HEK293 (cell line): ENCODE results near the gene PLEKHH3.
A peak's percentile ranks its signal among the peaks of the same experiment; 100 is the strongest.

ENCODE experiments used
- CTCF ChIA-PET: fragments of 350-600 bp; formaldehyde crosslinking; extraction: SDS; loops from one replicate; lab custom pipeline; 2021; ENCODE audit warnings: antibody characterized with exemption; lab: Yijun Ruan, JAX
- POLR2A ChIA-PET: fragments of 300-600 bp; formaldehyde crosslinking; extraction: SDS; loops from one replicate; lab custom pipeline; 2020; ENCODE audit warnings: antibody characterized with exemption, inconsistent platforms; lab: Yijun Ruan, JAX
- H3K27ac ChIP-seq: fragments of 200-500 bp; sonication (Bioruptor generic); 2 replicates; pipeline ENCODE4 v1.5.1; 2014; ENCODE audit warnings: low read depth, low read length, control low read depth, inconsistent platforms; ENCODE audit errors: extremely low read depth
- H3K36me3 ChIP-seq, 2 experiments: fragments of 200-500 bp in 1 of 2; sonication (Bioruptor generic) in 1 of 2; 1 replicate in 1 of 2; 2 replicates in 1 of 2; pipeline ENCODE4 v1.5.1; 2014 to 2017; ENCODE audit warnings: inconsistent platforms in 2 of 2, low read length in 2 of 2; ENCODE audit not compliant: control insufficient read depth in 2 of 2, insufficient read depth in 1 of 2
- H3K4me1 ChIP-seq: fragments of 200-500 bp; sonication (Bioruptor generic); 2 replicates; pipeline ENCODE4 v1.5.1; 2014; ENCODE audit warnings: mild to moderate bottlenecking, low read length, inconsistent platforms; ENCODE audit not compliant: control insufficient read depth, insufficient read depth
- H3K4me3 ChIP-seq: 2 replicates; pipeline ENCODE4 v1.5.1; 2011; ENCODE audit warnings: low read depth, mild to moderate bottlenecking, control low read depth, low read length, moderate library complexity
- H3K9me3 ChIP-seq: fragments of 200-500 bp; sonication (Bioruptor generic); 2 replicates; pipeline ENCODE4 v1.5.1; 2014; ENCODE audit warnings: low read depth, low read length, inconsistent platforms; ENCODE audit not compliant: control insufficient read depth, insufficient read depth
- AEBP2 ChIP-seq: fragments of 450-650 bp; formaldehyde crosslinking; IDR thresholded peaks from 2 replicates; pipeline ENCODE4 v1.5.1; 2016; ENCODE audit warnings: missing biosample characterization, missing genetic modification characterization, borderline replicate concordance
- FEZF1 ChIP-seq: fragments of 450-650 bp; formaldehyde crosslinking; IDR thresholded peaks from 2 replicates; pipeline ENCODE4 v1.5.1; 2016; ENCODE audit warnings: missing biosample characterization, missing genetic modification characterization
- KLF9 ChIP-seq: fragments of 450-650 bp; formaldehyde crosslinking; IDR thresholded peaks from 2 replicates; pipeline ENCODE4 v1.5.1; 2016; ENCODE audit warnings: missing biosample characterization, missing genetic modification characterization, low read depth
- PRDM4 ChIP-seq: fragments of 450-650 bp; formaldehyde crosslinking; IDR thresholded peaks from 2 replicates; pipeline ENCODE4 v1.5.1; 2017; ENCODE audit warnings: missing biosample characterization, missing genetic modification characterization
- SCRT1 ChIP-seq: fragments of 450-650 bp; formaldehyde crosslinking; IDR thresholded peaks from 2 replicates; pipeline ENCODE4 v1.5.1; 2016; ENCODE audit warnings: missing biosample characterization, missing genetic modification characterization, borderline replicate concordance
- ZBTB17 ChIP-seq: fragments of 450-650 bp; formaldehyde crosslinking; IDR thresholded peaks from 2 replicates; pipeline ENCODE4 v1.5.1; 2016; ENCODE audit warnings: missing biosample characterization, missing genetic modification characterization
- ZEB2 ChIP-seq: fragments of 450-650 bp; formaldehyde crosslinking; IDR thresholded peaks from 2 replicates; pipeline ENCODE4 v1.5.1; 2016; ENCODE audit warnings: missing biosample characterization, missing genetic modification characterization
- ZNF175 ChIP-seq: fragments of 450-650 bp; formaldehyde crosslinking; IDR thresholded peaks from 2 replicates; pipeline ENCODE4 v1.5.1; 2016; ENCODE audit warnings: missing biosample characterization, missing genetic modification characterization
- ZNF184 ChIP-seq: fragments of 450-650 bp; IDR thresholded peaks from 2 replicates; pipeline ENCODE4 v1.5.1; 2018; ENCODE audit warnings: missing biosample characterization, mild to moderate bottlenecking, missing genetic modification characterization
- ZNF19 ChIP-seq: fragments of 450-650 bp; formaldehyde crosslinking; IDR thresholded peaks from 2 replicates; pipeline ENCODE4; 2016; ENCODE audit warnings: missing biosample characterization, missing genetic modification characterization, low read depth
- ZNF280D ChIP-seq: fragments of 450-650 bp; formaldehyde crosslinking; IDR thresholded peaks from 2 replicates; pipeline ENCODE4 v1.5.1; 2016; ENCODE audit warnings: missing biosample characterization, missing genetic modification characterization
- ZNF354C ChIP-seq: fragments of 450-650 bp; formaldehyde crosslinking; IDR thresholded peaks from 2 replicates; pipeline ENCODE4 v1.5.1; 2016; ENCODE audit warnings: missing biosample characterization, missing genetic modification characterization, low read depth, borderline replicate concordance
- ZNF366 ChIP-seq: fragments of 450-650 bp; formaldehyde crosslinking; conservative IDR thresholded peaks from 2 replicates; pipeline ENCODE4 v1.5.1; 2016; ENCODE audit warnings: missing biosample characterization, missing genetic modification characterization
- ZNF394 ChIP-seq: fragments of 450-650 bp; formaldehyde crosslinking; IDR thresholded peaks from 2 replicates; pipeline ENCODE4 v1.5.1; 2016; ENCODE audit warnings: missing biosample characterization, missing genetic modification characterization, mild to moderate bottlenecking, moderate library complexity, borderline replicate concordance
- ZNF398 ChIP-seq: fragments of 450-650 bp; formaldehyde crosslinking; IDR thresholded peaks from 2 replicates; pipeline ENCODE4 v1.5.1; 2017; ENCODE audit warnings: missing biosample characterization, missing genetic modification characterization
- ZNF501 ChIP-seq: fragments of 450-650 bp; formaldehyde crosslinking; IDR thresholded peaks from 2 replicates; pipeline ENCODE4 v1.5.1; 2016; ENCODE audit warnings: missing biosample characterization, missing genetic modification characterization
- ZNF549 ChIP-seq: fragments of 450-650 bp; IDR thresholded peaks from 2 replicates; pipeline ENCODE4 v1.5.1; 2018; ENCODE audit warnings: missing biosample characterization, missing genetic modification characterization, mild to moderate bottlenecking, inconsistent platforms, moderate library complexity
- ZNF626 ChIP-seq: fragments of 450-650 bp; sonication (Bioruptor Pico); formaldehyde crosslinking; IDR thresholded peaks from 2 replicates; pipeline ENCODE4 v1.5.1; 2018; ENCODE audit warnings: missing biosample characterization, missing genetic modification characterization, inconsistent platforms
- ZNF639 ChIP-seq: fragments of 450-650 bp; formaldehyde crosslinking; IDR thresholded peaks from 2 replicates; pipeline ENCODE4 v1.5.1; 2016; ENCODE audit warnings: missing biosample characterization, missing genetic modification characterization
- ZNF645 ChIP-seq: fragments of 450-650 bp; formaldehyde crosslinking; IDR thresholded peaks from 2 replicates; pipeline ENCODE4; 2016; ENCODE audit warnings: missing biosample characterization, missing genetic modification characterization
- ZNF768 ChIP-seq: fragments of 450-650 bp; formaldehyde crosslinking; IDR thresholded peaks from 2 replicates; pipeline ENCODE4 v1.5.1; 2018; ENCODE audit warnings: missing biosample characterization, mild to moderate bottlenecking, missing genetic modification characterization
- ZNF777 ChIP-seq: fragments of 450-650 bp; formaldehyde crosslinking; IDR thresholded peaks from 2 replicates; pipeline ENCODE4 v1.5.1; 2017; ENCODE audit warnings: missing biosample characterization, missing genetic modification characterization, borderline replicate concordance
- ZNF785 ChIP-seq: fragments of 450-650 bp; formaldehyde crosslinking; IDR thresholded peaks from 2 replicates; pipeline ENCODE4 v1.5.1; 2016; ENCODE audit warnings: missing biosample characterization, missing genetic modification characterization

PLEKHH3 gene

GRCh38 chr17:42676424-42677011 is at the start of gene PLEKHH3:
Gene PLEKHH3 (minus strand): TSS chr17:42676994. CDS start chr17:42676563, 431 bp downstream.
- POLR2A ChIA-PET = interaction anchor here (0.6 to 6.1 kb wide), 16 partner anchors 9 to 802 kb away, joined by 3 to 56 read pairs (median 6); partner anchors contain the start of genes CAVIN1, NAGLU, PSMC3IP and RETREG3
- Histone ChIP-seq H3K27ac (peak within 1 kb of the TSS; percentile 90), H3K36me3 (peaks cover 0 to 23% of the 10 kb centered on the region in 2 experiments; a peak in 1 of 3 replicates), H3K4me1 (peaks cover 18% of the 10 kb centered on the region), H3K4me3 (peak within 1 kb of the TSS; percentile 82), H3K9me3 (no peaks in the 10 kb centered on the region)
- CTCF ChIA-PET = interaction anchor here (0.6 to 3.3 kb wide), 10 partner anchors 11 to 287 kb away, joined by 3 to 22 read pairs (median 4); partner anchors contain the start of genes PSMC3IP and RAMP2
- TF ChIP-seq ZNF19 (tag by site-specific recombination) (no peak), ZNF549 (tag by site-specific recombination) (no peak), ZNF398 (tag by site-specific recombination) (peak; percentile 93), ZEB2 (tag by site-specific recombination) (peak; percentile 85; the same call in 1 of the 2 replicates), ZBTB17 (tag by site-specific recombination) (peak; percentile 65; the same call in 1 of the 2 replicates), ZNF768 (tag by site-specific recombination) (no peak), ZNF777 (tag by site-specific recombination) (peak; percentile 70; the same call in 1 of the 2 replicates), ZNF645 (tag by site-specific recombination) (no peak; the same call in 1 of the 2 replicates), ZNF394 (tag by site-specific recombination) (peak; percentile 67; the same call in 1 of the 2 replicates), ZNF184 (no peak), ZNF354C (tag by site-specific recombination) (no peak), ZNF280D (no peak), AEBP2 (tag by site-specific recombination) (0 out of 2 replicates have a peak, but pooled peaks have one; percentile 33), KLF9 (peak; percentile 81), ZNF501 (peak; percentile 82), PRDM4 (0 out of 2 replicates have a peak, but pooled peaks have one; percentile 7), ZNF639 (peak; percentile 63), ZNF366 (tag by site-specific recombination) (no peak), ZNF626 (tag by site-specific recombination) (no peak), SCRT1 (tag by site-specific recombination) (no peak), ZNF785 (tag by site-specific recombination) (0 out of 2 replicates have a peak, but pooled peaks have one; percentile 71), ZNF175 (no peak), FEZF1 (tag by site-specific recombination) (peak; percentile 23; the same call in 1 of the 2 replicates)
